NCI-H1105 treated with DMSO at 0.1 percent for 48 hours (cell line): ENCODE measurements around the gene DBT.
"Not testable (repeated sequence)": the region's sequence is repeated elsewhere in the genome, so short reads cannot be mapped to it uniquely, and the experiment has no call there.

ENCODE experiments used
- DNase-seq: peaks from one replicate; lab custom pipeline; 2025; lab: John Stamatoyannopoulos, UW

DBT gene

GRCh38 chr1:100250807-100251206, 1.2 kb upstream of the DBT start:
- DNase-seq, result no peak

- no peak for DNase-seq
These were observed 630 bp upstream of the DBT start for GRCh38 chr1:100250264-100250663.

GRCh38 chr1:100249155-100249536, 488 bp downstream of the DBT start:
- peak; percentile 34 for DNase-seq

- no peak for DNase-seq
These were observed 2.9 kb downstream of the DBT start for GRCh38 chr1:100246738-100247137.

- DNase-seq, result no peak
These were observed 9.0 kb downstream of the DBT start for GRCh38 chr1:100240631-100241030.

GRCh38 chr1:100239961-100240360, 9.7 kb downstream of the DBT start:
- DNase-seq, result no peak

GRCh38 chr1:100237091-100237490, 12.5 kb downstream of the DBT start:
- DNase-seq, result no peak

GRCh38 chr1:100234432-100234831, 15.2 kb downstream of the DBT start:
- no peak for DNase-seq

GRCh38 chr1:100233566-100233965, 16.1 kb downstream of the DBT start:
- DNase-seq, result not testable (repeated sequence)

- DNase-seq, result no peak
These were observed 17.5 kb downstream of the DBT start for GRCh38 chr1:100232156-100232555.

GRCh38 chr1:100231721-100232120, 17.9 kb downstream of the DBT start:
- no peak for DNase-seq

- no peak for DNase-seq
These were observed 18.9 kb downstream of the DBT start for GRCh38 chr1:100230765-100231164.

GRCh38 chr1:100229681-100230443, 19.8 kb downstream of the DBT start:
- peak; percentile 11 for DNase-seq

GRCh38 chr1:100222428-100222827, 27.2 kb downstream of the DBT start:
- DNase-seq, result no peak

- DNase-seq, result no peak
These were observed 29.8 kb downstream of the DBT start for GRCh38 chr1:100219883-100220282.

GRCh38 chr1:100219457-100219856, 30.2 kb downstream of the DBT start:
- no peak for DNase-seq

- DNase-seq, result no peak
These were observed 31.8 kb downstream of the DBT start for GRCh38 chr1:100217834-100218233.

GRCh38 chr1:100215101-100215500, 34.5 kb downstream of the DBT start:
- DNase-seq, result no peak

- DNase-seq, result no peak
These were observed 36.5 kb downstream of the DBT start for GRCh38 chr1:100213141-100213540.

GRCh38 chr1:100206301-100206700, 43.3 kb downstream of the DBT start:
- no peak for DNase-seq

GRCh38 chr1:100205593-100205992, 44.0 kb downstream of the DBT start:
- not testable (repeated sequence) for DNase-seq

- DNase-seq, result not testable (repeated sequence)
These were observed 44.5 kb downstream of the DBT start for GRCh38 chr1:100205103-100205502.

- DNase-seq, result not testable (repeated sequence)
These were observed 46.9 kb downstream of the DBT start for GRCh38 chr1:100202703-100203102.

GRCh38 chr1:100200060-100200459, 49.6 kb downstream of the DBT start:
- not testable (repeated sequence) for DNase-seq
